ENCODE results near the gene UNC13A. TPM values are rescaled to one million over a fixed set of nuclear protein-coding genes. Genes with fewer than 3 reads are reported as not detected.
A peak's percentile ranks its signal among the peaks of the same experiment; 100 is the strongest.

The UNC13A gene
- total and polyA plus RNA-seq, 2 of the 13 experiments (the other 11 are each of a cell fraction or from before 2014, with no cell fraction given) = 0.11 to 0.45 TPM

DNA sequence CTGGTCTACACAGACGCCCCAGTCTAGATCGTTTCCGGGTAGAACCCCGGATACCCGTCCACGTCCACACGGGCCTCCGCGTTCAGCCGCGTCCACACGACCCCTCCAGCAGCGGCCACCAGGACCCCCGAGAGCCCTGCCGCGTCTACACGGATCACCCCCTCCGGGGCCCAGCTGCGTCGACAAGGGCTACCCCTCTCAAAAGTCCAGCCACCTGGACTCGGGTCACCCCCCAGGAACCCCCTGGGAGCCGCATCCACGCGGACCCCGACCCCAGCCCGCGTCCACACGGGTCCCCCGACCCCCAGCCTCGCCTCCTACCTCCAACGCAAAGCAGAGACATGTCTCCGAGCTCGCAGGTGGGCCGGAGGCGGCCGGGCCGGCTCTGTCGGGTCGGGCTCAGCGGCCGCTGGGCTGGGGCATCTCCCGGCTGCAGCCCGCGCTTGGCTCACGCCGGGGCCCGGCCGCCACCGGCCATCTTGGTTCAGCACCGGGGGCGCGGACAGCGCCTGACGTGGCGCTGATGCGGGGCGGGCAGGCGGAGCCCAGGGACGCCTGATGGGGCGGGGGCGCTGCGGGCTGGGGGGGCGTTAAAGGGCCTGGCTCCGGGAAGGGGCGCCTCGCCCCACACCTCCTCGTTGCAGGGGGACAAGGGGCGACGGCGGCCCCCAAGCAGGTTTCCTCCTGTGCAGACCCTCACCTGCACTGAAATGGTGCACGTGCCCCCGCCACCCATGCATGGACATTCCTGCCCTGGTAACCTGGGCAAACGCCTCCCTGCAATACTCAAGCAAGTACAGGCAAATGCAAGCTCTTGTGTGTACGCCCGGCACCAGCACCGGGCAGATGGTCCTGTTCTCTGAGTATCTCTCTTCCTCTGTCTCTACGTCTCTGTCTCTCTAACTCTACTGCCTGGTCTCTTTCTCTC lies at the start of gene UNC13A (continued):
- 0 out of 2 replicates have a peak, but pooled peaks have one; percentile 46 for TF ChIP-seq HMGXB3 (CRISPR knock-in tag; IDR thresholded peaks at IDR 0.05; ENCODE audit: borderline replicate concordance)
- TF ChIP-seq MAZ (IDR thresholded peaks at IDR 0.05; ENCODE audit: borderline replicate concordance, low read depth, low read length) = peak; percentile 42; the same call in 1 of the 2 replicates
- TF ChIP-seq MAZ (CRISPR knock-in tag; IDR thresholded peaks at IDR 0.05; ENCODE audit: low read depth) = 0 out of 2 replicates have a peak, but pooled peaks have one; percentile 46
- TF ChIP-seq RBFOX2 (IDR thresholded peaks at IDR 0.05; ENCODE audit: low read depth, low read length) = no peak
- TF ChIP-seq RNF2 (conservative IDR thresholded peaks at IDR 0.05; ENCODE audit: low read depth) = no peak
- TF ChIP-seq ZNF629 (CRISPR knock-in tag; conservative IDR thresholded peaks at IDR 0.05) = no peak
- no peak for TF ChIP-seq MIXL1 (CRISPR knock-in tag; IDR thresholded peaks at IDR 0.05)
- TF ChIP-seq MIER2 (CRISPR knock-in tag; IDR thresholded peaks at IDR 0.05) = peak; percentile 95
- 0 out of 2 replicates have a peak, but pooled peaks have one; percentile 44 for TF ChIP-seq ZNF12 (CRISPR knock-in tag; IDR thresholded peaks at IDR 0.05)
- no peak; the same call in 1 of the 2 replicates for TF ChIP-seq YEATS4 (CRISPR knock-in tag; IDR thresholded peaks at IDR 0.05; ENCODE audit: borderline replicate concordance)
- TF ChIP-seq SAP130 (CRISPR knock-in tag; IDR thresholded peaks at IDR 0.05; ENCODE audit: low read depth) = peak; percentile 73
- no peak for TF ChIP-seq ZNF296 (CRISPR knock-in tag; conservative IDR thresholded peaks at IDR 0.05)
- no peak for TF ChIP-seq CHCHD3 (CRISPR knock-in tag; IDR thresholded peaks at IDR 0.05)
- TF ChIP-seq MED13 (CRISPR knock-in tag; IDR thresholded peaks at IDR 0.05) = no peak
- TF ChIP-seq ZNF644 (CRISPR knock-in tag; IDR thresholded peaks at IDR 0.05; ENCODE audit: low read depth) = peak; percentile 41; the same call in 1 of the 2 replicates
- TF ChIP-seq EEA1 (CRISPR knock-in tag; IDR thresholded peaks at IDR 0.05; ENCODE audit: borderline replicate concordance) = no peak
- no peak for TF ChIP-seq CBX2 (IDR thresholded peaks at IDR 0.05; ENCODE audit: low read depth, low read length)
- TF ChIP-seq CBX2 (CRISPR knock-in tag; IDR thresholded peaks at IDR 0.05; ENCODE audit: low read depth) = no peak
- no peak for TF ChIP-seq MTF1 (CRISPR knock-in tag; IDR thresholded peaks at IDR 0.05)
- TF ChIP-seq ZNF891 (CRISPR knock-in tag; IDR thresholded peaks at IDR 0.05) = no peak; the same call in 1 of the 2 replicates
- TF ChIP-seq, protein P1, sequence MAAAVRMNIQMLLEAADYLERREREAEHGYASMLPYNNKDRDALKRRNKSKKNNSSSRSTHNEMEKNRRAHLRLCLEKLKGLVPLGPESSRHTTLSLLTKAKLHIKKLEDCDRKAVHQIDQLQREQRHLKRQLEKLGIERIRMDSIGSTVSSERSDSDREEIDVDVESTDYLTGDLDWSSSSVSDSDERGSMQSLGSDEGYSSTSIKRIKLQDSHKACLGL (CRISPR knock-in tag; IDR thresholded peaks at IDR 0.05) = peak; percentile 62; the same call in 1 of the 2 replicates
- TF ChIP-seq ATF6 (CRISPR knock-in tag; conservative IDR thresholded peaks at IDR 0.05) = no peak
- 0 out of 2 replicates have a peak, but pooled peaks have one; percentile 23 for TF ChIP-seq SP4 (CRISPR knock-in tag; IDR thresholded peaks at IDR 0.05)

All from HepG2 (cell line).